Heart left ventricle (tissue), 13 donors: ENCODE measurements around the gene IGF2R.

Experiments
- CTCF ChIP-seq, 12 donors: fragments of 200-600 bp; sonication (generic) in 4 of 12; IDR thresholded peaks; one replicate each; pipeline versions ENCODE4 v1.5.0 to v1.8.0; 2018 to 2022; ENCODE audit warnings: antibody characterized with exemption in 12 of 12, mild to moderate bottlenecking in 5 of 12
- POLR2A ChIP-seq, 2 donors: fragments of 450-650 bp; IDR thresholded peaks; one replicate each; pipeline ENCODE4 v1.6.1; 2017; ENCODE audit warnings: antibody characterized with exemption in 2 of 2, mild to moderate bottlenecking in 2 of 2, moderate library complexity in 2 of 2
- donor health status: ischemic (EF 13 %, LVEDD 7.1; RV severe dilation, severe dysfunction).
- donor health status: DM: no; HTN: yes; CAD: no.
- donor health status: DM: no; HTN: no; CAD: no.
- donor health status: ischemic (EF 25% LVEDD 6.9; RV normal size, moderate dysfunction).
- donor health status: ischemic (EF 25% LVEDD 5.7; RV mildly dilated, moderate dysfunction).
- donor health status: ischemic (EF 35%, LVEDD 5.7; RV mildly dilated, moderate dysfunction).
- donor health status: nonischemic (EF 11% LVEDD 7.7; RV severe dilation, severe dysfunction).
- donor health status: DM: yes; HTN: yes; CAD: no.
- donor health status: PGD.
- donor health status: ischemic (EF 29% LVEDD 5.4; RV normal size, mild dysfunction).
- donor health status: nonischemic (EF 23%, LVEDD 6.1; RV moderate dilation, normal function).

GRCh38 chr6:159988983-159989454 lies 20.1 kb downstream of the IGF2R start:
- TF ChIP-seq CTCF (IDR thresholded peaks at IDR 0.05) (no peak), POLR2A (IDR thresholded peaks at IDR 0.05) (no peak)
